OCI-LY7 (cell line): ENCODE results near the gene HDAC7. TPM values are rescaled to one million over a fixed set of nuclear protein-coding genes. Genes with fewer than 3 reads are reported as not detected.

ENCODE experiments used
- BruUV-seq: library from RNA; stranded (reverse); fragments of 400-500 nt; replicated peaks from 2 replicates; lab custom pipeline; 2021; lab: Mats Ljungman, UMichigan
- CTCF ChIA-PET: fragments of 300-600 bp; sonication (Branson Sonifier 250); formaldehyde crosslinking; loops from one replicate; lab custom pipeline; 2022; ENCODE audit warnings: antibody characterized with exemption; ENCODE audit not compliant: unreplicated experiment; lab: Charles Lee
- POLR2A ChIA-PET: fragments of 300-600 bp; sonication (Branson Sonifier 250); formaldehyde crosslinking; loops from one replicate; lab custom pipeline; 2022; ENCODE audit warnings: antibody characterized with exemption; lab: Charles Lee
- DNase-seq: peaks from one replicate; pipeline ENCODE4 v3.0.0-alpha.2; 2015; ENCODE audit warnings: low spot score
- H2AFZ ChIP-seq: fragments of 200-600 bp; sonication (generic), shearing (Covaris generic); 2 replicates; pipeline ENCODE4 v1.6.1; 2014; ENCODE audit warnings: mild to moderate bottlenecking, antibody characterized with exemption, low read length, moderate library complexity
- H3K27ac ChIP-seq: fragments of 200-600 bp; sonication (generic); 2 replicates; pipeline ENCODE4 v1.5.1; 2014; ENCODE audit warnings: mixed run types, low read depth, mild to moderate bottlenecking, moderate library complexity, low read length, inconsistent platforms; ENCODE audit not compliant: poor library complexity, severe bottlenecking
- H3K36me3 ChIP-seq: fragments of 200-600 bp; sonication (generic); 2 replicates; pipeline ENCODE4 v1.6.1; 2014; ENCODE audit warnings: mild to moderate bottlenecking, antibody characterized with exemption, low read length, moderate library complexity, mixed read lengths; ENCODE audit not compliant: insufficient read depth
- H3K4me1 ChIP-seq: fragments of 200-600 bp; sonication (generic); 2 replicates; pipeline ENCODE4 v1.5.1; 2014; ENCODE audit warnings: mild to moderate bottlenecking, low read length; ENCODE audit not compliant: insufficient read depth, poor library complexity, severe bottlenecking
- H3K4me2 ChIP-seq: fragments of 200-600 bp; sonication (generic); 2 replicates; pipeline ENCODE4 v1.6.1; 2014; ENCODE audit warnings: mild to moderate bottlenecking, low read length
- H3K4me3 ChIP-seq: fragments of 200-600 bp; sonication (generic); 2 replicates; pipeline ENCODE4 v1.5.1; 2014; ENCODE audit warnings: mild to moderate bottlenecking, low read depth, low read length; ENCODE audit not compliant: poor library complexity, severe bottlenecking
- H3K79me2 ChIP-seq: fragments of 200-600 bp; sonication (generic); 2 replicates; pipeline ENCODE4 v1.6.1; 2016; ENCODE audit warnings: low read depth, mild to moderate bottlenecking, low read length, moderate library complexity, mixed read lengths; ENCODE audit not compliant: insufficient read depth
- H3K9me2 ChIP-seq: fragments of 200-600 bp; sonication (generic); 2 replicates; pipeline ENCODE4 v1.6.1; 2016; ENCODE audit warnings: mild to moderate bottlenecking, low read length, mixed read lengths; ENCODE audit not compliant: insufficient read depth
- H3K9me3 ChIP-seq: fragments of 200-600 bp; sonication (generic); 2 replicates; pipeline ENCODE4 v1.6.1; 2014; ENCODE audit warnings: mild to moderate bottlenecking, mixed run types, low read length, mixed read lengths
- H4K20me1 ChIP-seq: fragments of 200-600 bp; sonication (generic); 2 replicates; pipeline ENCODE4 v1.6.1; 2014; ENCODE audit warnings: mild to moderate bottlenecking, antibody characterized with exemption, low read length, moderate library complexity, mixed read lengths; ENCODE audit not compliant: insufficient read depth
- EZH2phosphoT487 ChIP-seq: fragments of 200-600 bp; sonication (generic); IDR thresholded peaks from 2 replicates; pipeline ENCODE4 v1.6.1; 2018; ENCODE audit warnings: low read depth, borderline replicate concordance, mild to moderate bottlenecking, mixed run types, antibody characterized with exemption, low read length, moderate library complexity, mixed read lengths
- intact Hi-C: fragments of 100-400 bp; cut with micrococcal nuclease; formaldehyde crosslinking; loops from one replicate; pipeline ENCODE4 v1.10.0; 2022; ENCODE audit not compliant: unreplicated experiment
- total RNA-seq, 2 experiments: library from RNA; depleted of rRNA in 1 of 2; stranded (reverse); fragments of >200 nt in 1 of 2; shearing (Covaris generic) in 1 of 2; gene quantifications; 2 replicates each; pipeline ENCODE4 v1.2.3, GENCODE V29; 2014 to 2022
- TF ChIP-seq, protein P1 (sequence below): fragments of 200-600 bp; sonication (generic); conservative IDR thresholded peaks from 2 replicates; pipeline ENCODE4 v1.5.1; 2014; ENCODE audit warnings: mild to moderate bottlenecking, antibody characterized with exemption, low read length, moderate library complexity, mixed read lengths

HDAC7 gene
- total RNA-seq, 2 experiments from 2014 or later, result 45.9 to 131 TPM

DNA sequence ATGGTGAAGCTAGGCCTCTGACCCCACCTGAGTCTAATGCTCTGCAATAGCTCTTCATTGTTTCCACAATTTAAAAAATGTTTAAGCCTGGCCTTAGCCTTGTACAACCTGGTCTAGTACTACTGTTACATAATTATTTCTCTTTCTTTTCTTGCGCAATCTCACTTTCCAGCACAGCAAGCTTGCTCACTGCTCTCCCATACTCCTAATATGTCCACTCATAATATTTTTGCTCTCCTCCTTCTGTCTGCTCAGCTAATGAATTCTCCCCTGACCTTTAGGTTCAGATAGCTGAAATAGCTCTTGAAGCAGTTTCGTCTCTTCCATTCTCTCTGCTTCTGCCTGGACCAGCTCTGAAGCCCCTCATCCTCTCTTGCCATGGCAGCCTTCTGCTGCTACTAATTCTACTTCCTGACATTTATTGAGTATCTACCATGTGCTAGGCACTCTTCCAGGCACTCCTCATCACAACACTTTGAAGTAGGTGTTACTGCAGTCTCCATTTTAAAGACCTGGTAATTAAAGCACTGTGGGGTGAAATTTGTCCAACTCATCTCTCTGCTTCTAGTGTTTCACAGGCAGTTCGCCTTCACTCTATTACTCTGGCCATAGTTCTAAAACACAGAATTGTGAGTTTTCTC lies 49.5 kb downstream of the HDAC7 start:
- intact Hi-C loops, result loop anchor here (10.0 kb wide), 1 partner anchor 195 kb away; the partner anchor contains the start of gene TMEM106C
- no TSS peak for BruUV-seq
- POLR2A ChIA-PET, result interaction anchor here (1.1 to 2.7 kb wide), 3 partner anchors 12 to 29 kb away, joined by 3 to 14 read pairs (median 10); partner anchors contain the start of gene RAPGEF3

DNA sequence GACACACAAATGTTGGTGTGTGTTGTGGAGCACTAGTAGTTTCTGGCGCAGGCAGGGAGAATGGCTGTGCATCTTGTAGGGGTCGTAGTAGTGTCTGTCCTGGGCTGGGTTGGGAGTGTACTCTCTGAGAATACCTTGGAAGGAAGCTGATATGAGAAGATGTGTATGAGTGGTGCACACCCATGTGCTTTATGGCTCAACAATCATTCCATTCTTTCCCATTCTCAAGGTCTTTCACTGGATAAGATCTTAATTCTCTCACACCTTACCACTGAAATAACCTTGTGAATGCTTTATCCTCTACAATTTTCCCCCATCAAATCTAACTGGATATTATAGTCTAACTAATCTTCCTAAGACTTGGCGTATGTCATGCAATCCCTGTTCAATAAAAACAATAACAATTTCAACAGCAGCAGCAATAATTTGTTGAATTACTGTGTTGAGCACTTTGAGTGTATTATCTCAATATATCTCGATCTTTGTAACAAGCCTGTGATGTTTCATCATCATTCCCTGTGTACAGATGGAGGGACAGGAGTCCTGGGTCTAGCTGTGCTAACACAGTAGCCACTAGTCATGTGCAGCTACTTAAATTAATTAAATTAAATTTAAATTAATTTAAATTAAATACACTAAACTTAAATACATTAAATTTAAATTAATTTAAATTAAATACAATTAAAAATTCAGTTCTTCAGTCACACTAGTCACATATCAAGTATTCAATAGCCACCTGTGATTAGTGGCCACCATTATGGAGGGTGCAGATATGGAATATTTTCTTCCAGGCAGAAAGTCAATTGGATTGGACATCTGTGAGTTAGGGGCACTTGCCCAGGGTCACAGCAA lies 50.2 kb downstream of the HDAC7 start:
- intact Hi-C loops, result loop anchor here (10.0 kb wide), 1 partner anchor 195 kb away; the partner anchor contains the start of gene TMEM106C
- Histone ChIP-seq H4K20me1 (no peaks in the 10 kb centered on the region), H3K9me3 (no peaks in the 10 kb centered on the region), H2AFZ (no peak overlapping the region), H3K9me2 (no peaks in the 10 kb centered on the region), H3K79me2 (no peaks in the 10 kb centered on the region), H3K4me3 (no peak overlapping the region), H3K4me2 (no peak overlapping the region), H3K36me3 (no peaks in the 10 kb centered on the region), H3K27ac (no peak overlapping the region), H3K4me1 (peaks cover 21% of the 10 kb centered on the region)
- no peak for DNase-seq
- POLR2A ChIA-PET, result interaction anchor here (1.1 to 2.7 kb wide), 3 partner anchors 12 to 29 kb away, joined by 3 to 14 read pairs (median 10); partner anchors contain the start of gene RAPGEF3
- no peak for TF ChIP-seq EZH2phosphoT487
- TF ChIP-seq, protein P1, sequence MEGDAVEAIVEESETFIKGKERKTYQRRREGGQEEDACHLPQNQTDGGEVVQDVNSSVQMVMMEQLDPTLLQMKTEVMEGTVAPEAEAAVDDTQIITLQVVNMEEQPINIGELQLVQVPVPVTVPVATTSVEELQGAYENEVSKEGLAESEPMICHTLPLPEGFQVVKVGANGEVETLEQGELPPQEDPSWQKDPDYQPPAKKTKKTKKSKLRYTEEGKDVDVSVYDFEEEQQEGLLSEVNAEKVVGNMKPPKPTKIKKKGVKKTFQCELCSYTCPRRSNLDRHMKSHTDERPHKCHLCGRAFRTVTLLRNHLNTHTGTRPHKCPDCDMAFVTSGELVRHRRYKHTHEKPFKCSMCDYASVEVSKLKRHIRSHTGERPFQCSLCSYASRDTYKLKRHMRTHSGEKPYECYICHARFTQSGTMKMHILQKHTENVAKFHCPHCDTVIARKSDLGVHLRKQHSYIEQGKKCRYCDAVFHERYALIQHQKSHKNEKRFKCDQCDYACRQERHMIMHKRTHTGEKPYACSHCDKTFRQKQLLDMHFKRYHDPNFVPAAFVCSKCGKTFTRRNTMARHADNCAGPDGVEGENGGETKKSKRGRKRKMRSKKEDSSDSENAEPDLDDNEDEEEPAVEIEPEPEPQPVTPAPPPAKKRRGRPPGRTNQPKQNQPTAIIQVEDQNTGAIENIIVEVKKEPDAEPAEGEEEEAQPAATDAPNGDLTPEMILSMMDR, result no peak
- BruUV-seq, result no TSS peak
- CTCF ChIA-PET, result interaction anchor here (1.0 to 7.1 kb wide), 3 partner anchors 26 to 72 kb away, joined by 3 to 74 read pairs (median 5); no protein-coding TSS in a partner anchor

More for the DNA sequence above, 49.5 kb downstream of the HDAC7 start:
- Histone ChIP-seq H3K4me3 (no peak overlapping the region), H3K9me3 (no peaks in the 10 kb centered on the region), H3K79me2 (no peaks in the 10 kb centered on the region), H3K4me1 (peaks cover 29% of the 10 kb centered on the region), H3K27ac (no peak overlapping the region), H3K36me3 (no peaks in the 10 kb centered on the region), H2AFZ (no peak overlapping the region), H4K20me1 (no peaks in the 10 kb centered on the region), H3K9me2 (no peaks in the 10 kb centered on the region), H3K4me2 (no peak overlapping the region)
- DNase-seq, result no peak
- no peak for TF ChIP-seq EZH2phosphoT487
- TF ChIP-seq, protein P1, result no peak
- CTCF ChIA-PET, result interaction anchor here (1.0 to 7.1 kb wide), 2 partner anchors 27 to 30 kb away, joined by 5 to 74 read pairs; no protein-coding TSS in a partner anchor
